Liver (tissue), 9 donors: ENCODE measurements around the gene OMA1. TPM values are rescaled to one million over a fixed set of nuclear protein-coding genes. Genes with fewer than 3 reads are reported as not detected.

Experiments
- DNase-seq: peaks from one replicate; pipeline ENCODE4 v3.0.0-alpha.2; 2017; ENCODE audit warnings: low spot score
- H3K27ac ChIP-seq, 2 donors: one replicate each; pipeline ENCODE4 v1.7.0; 2013; ENCODE audit warnings: inconsistent platforms in 2 of 2, low read length in 2 of 2, control low read depth in 1 of 2, low read depth in 1 of 2, mild to moderate bottlenecking in 1 of 2
- H3K27me3 ChIP-seq, 4 donors: one replicate each; pipeline versions ENCODE4 v1.6.1 to v1.7.0; 2013; ENCODE audit warnings: low read length in 3 of 4, inconsistent platforms in 1 of 4, mild to moderate bottlenecking in 1 of 4, moderate library complexity in 1 of 4; ENCODE audit not compliant: control insufficient read depth in 4 of 4, insufficient read depth in 4 of 4
- H3K36me3 ChIP-seq, 4 donors: one replicate each; pipeline versions ENCODE4 v1.6.1 to v1.7.0; 2013; ENCODE audit warnings: low read length in 3 of 4, mild to moderate bottlenecking in 3 of 4, low read depth in 1 of 4, moderate library complexity in 1 of 4; ENCODE audit not compliant: control insufficient read depth in 4 of 4, insufficient read depth in 3 of 4
- H3K4me1 ChIP-seq, 4 donors: one replicate each; pipeline versions ENCODE4 v1.6.1 to v1.7.0; 2013; ENCODE audit warnings: low read length in 3 of 4, mild to moderate bottlenecking in 3 of 4, moderate library complexity in 1 of 4; ENCODE audit not compliant: control insufficient read depth in 4 of 4, insufficient read depth in 4 of 4
- H3K4me3 ChIP-seq, 3 donors: one replicate each; pipeline versions ENCODE4 v1.6.1 to v1.7.0; 2013; ENCODE audit warnings: low read length in 3 of 3, control low read depth in 1 of 3, low read depth in 1 of 3, mild to moderate bottlenecking in 1 of 3
- H3K9ac ChIP-seq, 2 donors: one replicate each; pipeline ENCODE4 v1.7.0; 2013; ENCODE audit warnings: low read length in 2 of 2, mild to moderate bottlenecking in 2 of 2, moderate library complexity in 2 of 2, control low read depth in 1 of 2, low read depth in 1 of 2
- H3K9me3 ChIP-seq, 4 donors: one replicate each; pipeline versions ENCODE4 v1.6.1 to v1.7.0; 2013; ENCODE audit warnings: low read length in 3 of 4; ENCODE audit not compliant: control insufficient read depth in 4 of 4
- ATF3 ChIP-seq: IDR thresholded peaks from 2 replicates; pipeline ENCODE4 v1.6.1; 2016; ENCODE audit warnings: antibody characterized with exemption
- CTCF ChIP-seq: fragments of 150-350 bp; IDR thresholded peaks from 2 replicates; pipeline ENCODE4 v1.5.1; 2017; ENCODE audit warnings: improper control_type of control experiment, low read depth, low read length; ENCODE audit not compliant: missing input control
- EGR1 ChIP-seq, 2 donors: IDR thresholded peaks; 2 replicates each; pipeline ENCODE4 v1.6.1; 2016 to 2018; ENCODE audit warnings: antibody characterized with exemption in 2 of 2, low read depth in 2 of 2
- FOXA1 ChIP-seq: IDR thresholded peaks from 2 replicates; pipeline ENCODE4 v1.6.1; 2016; ENCODE audit warnings: antibody characterized with exemption
- FOXA2 ChIP-seq: IDR thresholded peaks from 2 replicates; pipeline ENCODE4 v1.6.1; 2016; ENCODE audit warnings: antibody characterized with exemption
- GABPA ChIP-seq, 2 donors: IDR thresholded peaks in 1 of 2; conservative IDR thresholded peaks in 1 of 2; 2 replicates each; pipeline ENCODE4 v1.6.1; 2016; ENCODE audit warnings: antibody characterized with exemption in 2 of 2, mild to moderate bottlenecking in 1 of 2, moderate library complexity in 1 of 2
- JUND ChIP-seq, 2 donors: IDR thresholded peaks; 2 replicates each; pipeline ENCODE4 v1.6.1; 2016; ENCODE audit warnings: antibody characterized with exemption in 2 of 2
- MAX ChIP-seq: IDR thresholded peaks from 2 replicates; pipeline ENCODE4 v1.6.1; 2016; ENCODE audit warnings: antibody characterized with exemption
- NR2F2 ChIP-seq: IDR thresholded peaks from 2 replicates; pipeline ENCODE4 v1.6.1; 2016; ENCODE audit warnings: antibody characterized with exemption
- RAD21 ChIP-seq, 2 donors: IDR thresholded peaks; 2 replicates each; pipeline ENCODE4 v1.6.1; 2016; ENCODE audit warnings: antibody characterized with exemption in 2 of 2, mild to moderate bottlenecking in 2 of 2
- REST ChIP-seq: IDR thresholded peaks from 2 replicates; pipeline ENCODE4 v1.6.1; 2016; ENCODE audit warnings: antibody characterized with exemption, mild to moderate bottlenecking
- RXRA ChIP-seq, 2 donors: IDR thresholded peaks; 2 replicates each; pipeline ENCODE4 v1.6.1; 2017 to 2018; ENCODE audit warnings: antibody characterized with exemption in 2 of 2, mild to moderate bottlenecking in 1 of 2
- SP1 ChIP-seq: IDR thresholded peaks from 2 replicates; pipeline ENCODE4 v1.6.1; 2018; ENCODE audit warnings: antibody characterized with exemption, mild to moderate bottlenecking
- TAF1 ChIP-seq: conservative IDR thresholded peaks from 2 replicates; pipeline ENCODE4 v1.6.1; 2016; ENCODE audit warnings: antibody characterized with exemption, mild to moderate bottlenecking
- WGBS: extraction: QIAGEN DNeasy Blood & Tissue Kit; methylation state at CpG from one replicate; pipeline ENCODE4 v1.1.7; 2013; 5-methylcytosine and 5-hydroxymethylcytosine counted together
- polyA plus RNA-seq, 2 donors: library from polyadenylated mRNA; stranded (reverse) in 1 of 2; unstranded in 1 of 2; fragments of 200-250 nt in 1 of 2; fragments of >200 nt in 1 of 2; fragmentation: Nextera tagmentation in 1 of 2; extraction: Ambion mirVana in 1 of 2; gene quantifications; one replicate each; pipeline versions ENCODE4 v1.2.1 to v1.2.3, GENCODE V29; 2013 to 2015
- total RNA-seq, 2 donors: library from RNA; depleted of rRNA; stranded (reverse); fragments of >200 nt; gene quantifications; one replicate each; pipeline ENCODE4 v1.2.3, GENCODE V29; 2014
- donor health status: healthy.
- donor health status: healthy.
- donor health status: healthy.
- donor health status: healthy.
- donor health status: healthy.

The OMA1 gene
- total and polyA plus RNA-seq, 4 donors = 9.1 to 31.0 (median 16.1) TPM

GRCh38 chr1:58502519-58502918 is 44.0 kb downstream of the OMA1 start:
- H3K4me1 ChIP-seq = no peaks in the 10 kb centered on the region
- no peak for TF ChIP-seq FOXA2
- TF ChIP-seq JUND (IDR thresholded peaks at IDR 0.05) = no peak
- no peak for TF ChIP-seq NR2F2
- no peak for TF ChIP-seq FOXA1
- no peak for TF ChIP-seq ATF3
- no peak for TF ChIP-seq TAF1
- no peak for TF ChIP-seq RXRA (IDR thresholded peaks at IDR 0.05)
- TF ChIP-seq MAX = no peak
- no peak for TF ChIP-seq EGR1 (IDR thresholded peaks at IDR 0.05; ENCODE audit: low read depth in 2 of 2)
- no peak overlapping the region for H3K4me3 ChIP-seq
- H3K36me3 ChIP-seq = peaks cover 0 to 9% (median 4%) of the 10 kb centered on the region in 4 donors
- H3K9me3 ChIP-seq = no peaks in the 10 kb centered on the region
- H3K27ac ChIP-seq = no peak overlapping the region
- DNase-seq = no peak
- H3K27me3 ChIP-seq = no peaks in the 10 kb centered on the region
- no peak overlapping the region for H3K9ac ChIP-seq

- Histone ChIP-seq H3K27me3 (no peaks in the 10 kb centered on the region), H3K9ac (no peak overlapping the region), H3K4me1 (no peaks in the 10 kb centered on the region), H3K36me3 (peaks cover 0 to 9% (median 4%) of the 10 kb centered on the region in 4 donors), H3K9me3 (no peaks in the 10 kb centered on the region), H3K4me3 (no peak overlapping the region), H3K27ac (no peak overlapping the region)
- 90% methylated on average over 1 of the region's 1 CpG for WGBS
- TF ChIP-seq MAX (no peak), GABPA (IDR thresholded peaks at IDR 0.05 in 1 of 2, conservative IDR thresholded peaks at IDR 0.05 in 1 of 2) (no peak), RAD21 (IDR thresholded peaks at IDR 0.05) (no peak), SP1 (no peak), REST (no peak), CTCF (no peak), RXRA (IDR thresholded peaks at IDR 0.05) (no peak), JUND (IDR thresholded peaks at IDR 0.05) (no peak)
- no peak for DNase-seq
These were observed 46.5 kb downstream of the OMA1 start for GRCh38 chr1:58500043-58500442.
